Measurements from ENCODE around the gene PRPF40B.

Gene PRPF40B

GRCh38 chr12:49689785-49690184 is 66.4 kb downstream of the PRPF40B start:
- no peak for DNase-seq

- no peak for DNase-seq
Measured at GRCh38 chr12:49692851-49693250, 69.5 kb downstream of the PRPF40B start.

- no peak for DNase-seq
Measured at GRCh38 chr12:49693931-49694444, 70.6 kb downstream of the PRPF40B start.

Measured in NCI-H187 treated with DMSO at 0.1 percent for 48 hours (cell line).